ENCODE measurements around the gene CDH4.

DNA sequence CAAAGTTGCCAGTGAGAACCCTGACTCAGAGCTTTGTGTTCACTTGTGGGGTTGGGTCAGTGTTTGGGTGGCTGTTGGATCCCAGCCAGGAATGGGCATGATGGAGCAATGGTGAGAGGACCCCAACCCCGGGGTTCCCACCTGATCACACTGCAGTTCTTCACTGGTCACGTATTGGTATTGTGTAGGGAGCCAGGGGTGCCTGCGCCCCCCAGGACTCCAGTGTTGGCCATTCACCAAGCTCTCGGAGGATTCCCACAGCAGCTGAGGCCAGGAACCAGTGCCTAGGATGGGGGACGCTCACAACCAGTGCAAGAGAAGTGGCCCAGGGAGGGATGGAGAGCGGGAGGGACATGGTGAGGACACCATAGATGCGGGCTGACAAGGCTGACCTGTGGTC lies 207.2 kb downstream of the CDH4 start:
- TF ChIP-seq, protein P1, sequence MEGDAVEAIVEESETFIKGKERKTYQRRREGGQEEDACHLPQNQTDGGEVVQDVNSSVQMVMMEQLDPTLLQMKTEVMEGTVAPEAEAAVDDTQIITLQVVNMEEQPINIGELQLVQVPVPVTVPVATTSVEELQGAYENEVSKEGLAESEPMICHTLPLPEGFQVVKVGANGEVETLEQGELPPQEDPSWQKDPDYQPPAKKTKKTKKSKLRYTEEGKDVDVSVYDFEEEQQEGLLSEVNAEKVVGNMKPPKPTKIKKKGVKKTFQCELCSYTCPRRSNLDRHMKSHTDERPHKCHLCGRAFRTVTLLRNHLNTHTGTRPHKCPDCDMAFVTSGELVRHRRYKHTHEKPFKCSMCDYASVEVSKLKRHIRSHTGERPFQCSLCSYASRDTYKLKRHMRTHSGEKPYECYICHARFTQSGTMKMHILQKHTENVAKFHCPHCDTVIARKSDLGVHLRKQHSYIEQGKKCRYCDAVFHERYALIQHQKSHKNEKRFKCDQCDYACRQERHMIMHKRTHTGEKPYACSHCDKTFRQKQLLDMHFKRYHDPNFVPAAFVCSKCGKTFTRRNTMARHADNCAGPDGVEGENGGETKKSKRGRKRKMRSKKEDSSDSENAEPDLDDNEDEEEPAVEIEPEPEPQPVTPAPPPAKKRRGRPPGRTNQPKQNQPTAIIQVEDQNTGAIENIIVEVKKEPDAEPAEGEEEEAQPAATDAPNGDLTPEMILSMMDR (IDR thresholded peaks at IDR 0.05; ENCODE audit: borderline replicate concordance, extremely low read depth, low read length, poor library complexity, severe bottlenecking), result no peak
- no peak for TF ChIP-seq EZH2 (IDR thresholded peaks at IDR 0.05; ENCODE audit: borderline replicate concordance, low read depth, low read length, severe bottlenecking)
